ENCODE measurements around the gene MAPKAP1. TPM values are rescaled to one million over a fixed set of nuclear protein-coding genes. Genes with fewer than 3 reads are reported as not detected.

MAPKAP1 gene
- total and polyA plus RNA-seq, 4 donors, result 32.2 to 58.4 (median 56.1) TPM

DNA sequence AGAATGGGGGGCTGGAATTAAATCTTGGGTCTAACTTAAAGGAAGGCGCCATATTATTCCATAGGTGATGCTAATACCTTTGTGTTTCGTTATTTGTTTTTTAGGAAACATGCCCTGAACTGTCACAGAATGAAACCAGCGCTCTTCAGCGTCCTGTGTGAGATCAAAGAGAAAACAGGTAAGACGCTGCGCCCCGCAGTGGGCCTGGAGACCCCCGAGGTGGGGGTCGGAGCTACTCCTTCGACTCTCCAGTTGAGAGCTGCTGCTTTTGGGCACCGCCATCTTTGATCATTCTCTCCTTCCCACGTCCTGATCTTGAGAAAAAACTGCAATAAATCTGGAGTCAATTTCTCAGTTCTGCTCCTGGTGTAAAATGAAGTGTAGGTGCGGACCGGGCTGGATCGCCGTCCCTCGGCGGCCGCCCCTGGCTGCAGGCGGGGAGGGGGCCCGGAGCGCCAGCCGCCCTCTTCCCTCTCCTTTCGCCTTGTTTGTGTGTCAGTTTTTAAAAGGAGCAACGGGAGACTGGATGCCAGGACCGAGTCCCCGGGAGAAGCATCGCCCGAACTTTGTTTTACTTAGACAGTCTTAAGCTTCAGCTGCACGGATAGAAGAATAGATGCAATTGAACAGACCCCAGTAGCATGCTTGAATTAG lies 41.6 kb upstream of the MAPKAP1 start:
- no peaks in the 10 kb centered on the region for H3K27me3 ChIP-seq (ENCODE audit: control insufficient read depth in 1 of 2, insufficient read depth in 2 of 2, low read length in 1 of 2)
- DNase-seq, result peak in 1 of 2 donors; percentile 46
- peak overlapping the region; percentile 93 to 99 for H3K4me3 ChIP-seq (ENCODE audit: low read length in 2 of 2)
- H3K27ac ChIP-seq (ENCODE audit: low read depth in 1 of 2, low read length in 2 of 2), result no peak overlapping the region
- no peaks in the 10 kb centered on the region for H3K9me3 ChIP-seq (ENCODE audit: control insufficient read depth, low read length)
- no peaks in the 10 kb centered on the region for H3K4me1 ChIP-seq (ENCODE audit: control insufficient read depth in 1 of 2, insufficient read depth in 2 of 2, low read length in 2 of 2)
- no peak for ATAC-seq (ENCODE audit: low FRiP score)
- no peaks in the 10 kb centered on the region for H3K36me3 ChIP-seq (ENCODE audit: control insufficient read depth in 1 of 2, insufficient read depth in 2 of 2, low read length in 1 of 2)
- WGBS, 2 donors, result 21% methylated on average over 30 of the region's 30 CpGs
- intact Hi-C loops (cut with DNase I), result loop anchor here (5.0 kb wide), 3 partner anchors 41 to 976 kb away; partner anchors contain the start of genes MAPKAP1 (in 2 of the 2) and NR6A1 (in 1 of the 2)

GRCh38 chr9:125747765-125748445 lies 40.9 kb upstream of the MAPKAP1 start:
- Histone ChIP-seq H3K9me3 (ENCODE audit: control insufficient read depth, low read length) (no peaks in the 10 kb centered on the region), H3K27ac (ENCODE audit: low read depth in 1 of 2, low read length in 2 of 2) (peak overlapping the region in 1 of 2 donors; percentile 38), H3K4me3 (ENCODE audit: low read length in 2 of 2) (peak overlapping the region; percentile 93 to 99), H3K4me1 (ENCODE audit: control insufficient read depth in 1 of 2, insufficient read depth in 2 of 2, low read length in 2 of 2) (no peaks in the 10 kb centered on the region), H3K27me3 (ENCODE audit: control insufficient read depth in 1 of 2, insufficient read depth in 2 of 2, low read length in 1 of 2) (no peaks in the 10 kb centered on the region), H3K36me3 (ENCODE audit: control insufficient read depth in 1 of 2, insufficient read depth in 2 of 2, low read length in 1 of 2) (no peaks in the 10 kb centered on the region)
- 0% methylated on average over 48 to 88 of the region's 88 CpGs for WGBS, 2 donors
- peak; percentile 70 to 86 for DNase-seq
- ATAC-seq (ENCODE audit: low FRiP score), result no peak
- intact Hi-C loops (cut with DNase I), result loop anchor here (5.0 kb wide), 3 partner anchors 41 to 976 kb away; partner anchors contain the start of genes MAPKAP1 (in 2 of the 2) and NR6A1 (in 1 of the 2)

GRCh38 chr9:125747053-125747764 lies 40.2 kb upstream of the MAPKAP1 start, which contains the start of gene PBX3:
PBX3 (plus strand) TSS chr9:125747373.
- DNase-seq, result peak; percentile 62 to 87
- Histone ChIP-seq H3K27me3 (ENCODE audit: control insufficient read depth in 1 of 2, insufficient read depth in 2 of 2, low read length in 1 of 2) (no peaks in the 10 kb centered on the region), H3K9me3 (ENCODE audit: control insufficient read depth, low read length) (no peaks in the 10 kb centered on the region), H3K36me3 (ENCODE audit: control insufficient read depth in 1 of 2, insufficient read depth in 2 of 2, low read length in 1 of 2) (no peaks in the 10 kb centered on the region), H3K4me1 (ENCODE audit: control insufficient read depth in 1 of 2, insufficient read depth in 2 of 2, low read length in 2 of 2) (no peaks in the 10 kb centered on the region), H3K4me3 (ENCODE audit: low read length in 2 of 2) (peak within 1 kb of the TSS; percentile 93 to 99), H3K27ac (ENCODE audit: low read depth in 1 of 2, low read length in 2 of 2) (peak within 1 kb of the TSS; percentile 76 to 78)
- intact Hi-C loops (cut with DNase I), result loop anchor here (5.0 kb wide), 3 partner anchors 40 to 975 kb away; partner anchors contain the start of genes MAPKAP1 (in 2 of the 2) and NR6A1 (in 1 of the 2)
- peak; percentile 4 for ATAC-seq (ENCODE audit: low FRiP score)
- WGBS, 2 donors, result 1% methylated on average over 27 to 107 of the region's 107 CpGs

DNA sequence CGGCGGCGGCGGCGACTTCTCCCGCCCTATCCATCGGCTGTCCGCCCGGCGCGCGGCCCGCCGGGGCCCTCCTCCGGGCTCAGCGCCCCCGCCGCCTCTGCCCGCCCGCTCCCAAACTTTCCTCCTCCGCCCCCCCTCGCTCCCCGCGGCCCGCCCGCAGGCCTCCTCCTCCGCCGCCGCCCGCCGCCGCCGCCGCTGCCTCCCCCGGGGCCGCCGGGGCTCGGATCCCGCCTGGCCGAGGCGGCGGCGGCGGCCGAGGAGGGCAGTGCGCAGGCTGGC lies 39.7 kb upstream of the MAPKAP1 start:
- no peaks in the 10 kb centered on the region for H3K4me1 ChIP-seq (ENCODE audit: control insufficient read depth in 1 of 2, insufficient read depth in 2 of 2, low read length in 2 of 2)
- no peaks in the 10 kb centered on the region for H3K9me3 ChIP-seq (ENCODE audit: control insufficient read depth, low read length)
- no peak for DNase-seq
- 1 to 3% methylated on average over 6 to 46 of the region's 46 CpGs for WGBS, 2 donors
- peak overlapping the region; percentile 15 to 76 for H3K27ac ChIP-seq (ENCODE audit: low read depth in 1 of 2, low read length in 2 of 2)
- intact Hi-C loops (cut with DNase I), result loop anchor here (5.0 kb wide), 3 partner anchors 39 to 974 kb away; partner anchors contain the start of genes MAPKAP1 (in 2 of the 2) and NR6A1 (in 1 of the 2)
- H3K27me3 ChIP-seq (ENCODE audit: control insufficient read depth in 1 of 2, insufficient read depth in 2 of 2, low read length in 1 of 2), result no peaks in the 10 kb centered on the region
- ATAC-seq (ENCODE audit: low FRiP score), result no peak
- no peaks in the 10 kb centered on the region for H3K36me3 ChIP-seq (ENCODE audit: control insufficient read depth in 1 of 2, insufficient read depth in 2 of 2, low read length in 1 of 2)
- H3K4me3 ChIP-seq (ENCODE audit: low read length in 2 of 2), result peak overlapping the region; percentile 93 to 99

DNA sequence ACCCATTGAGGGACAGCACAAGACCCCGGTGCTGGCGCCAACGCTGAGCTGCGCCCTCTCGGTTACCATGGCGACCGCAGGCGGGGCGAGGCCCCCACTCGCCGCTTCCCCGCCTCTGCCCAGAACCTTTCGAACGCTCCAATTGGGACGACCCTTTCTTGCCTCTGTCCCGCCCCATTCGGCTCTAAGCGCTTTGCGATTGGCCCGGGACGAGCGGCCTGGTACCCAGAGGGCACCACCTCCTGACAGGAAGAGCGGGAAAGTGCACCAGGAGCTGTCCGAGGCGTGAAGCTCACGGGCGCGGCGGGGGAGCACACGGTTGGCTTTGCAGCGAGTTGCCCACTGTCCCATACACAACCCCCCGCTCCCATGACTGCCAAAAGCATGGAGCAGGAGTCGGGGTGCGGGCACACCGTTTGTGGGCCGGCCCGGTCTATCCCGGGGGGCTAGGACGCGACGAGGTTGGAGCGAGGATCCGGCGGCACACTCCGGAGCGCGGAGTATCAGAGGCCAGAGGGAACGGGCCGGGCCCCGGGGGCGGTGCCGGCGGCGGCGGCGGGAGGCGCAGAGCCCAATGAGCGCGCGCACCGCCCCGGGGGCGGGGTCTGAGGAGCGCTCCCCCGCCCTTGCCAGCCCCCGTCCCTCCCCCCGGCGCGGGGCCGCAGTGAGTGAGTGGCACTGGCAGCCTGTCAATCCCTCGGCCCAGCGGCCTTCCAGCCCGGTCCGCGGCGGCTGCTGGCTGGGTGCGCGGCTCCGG lies 39.2 kb upstream of the MAPKAP1 start:
- peak overlapping the region; percentile 76 to 78 for H3K27ac ChIP-seq (ENCODE audit: low read depth in 1 of 2, low read length in 2 of 2)
- H3K9me3 ChIP-seq (ENCODE audit: control insufficient read depth, low read length), result no peaks in the 10 kb centered on the region
- intact Hi-C loops (cut with DNase I), result loop anchor here (5.0 kb wide), 3 partner anchors 39 to 974 kb away; partner anchors contain the start of genes MAPKAP1 (in 2 of the 2) and NR6A1 (in 1 of the 2)
- WGBS, 2 donors, result 0 to 1% methylated on average over 47 to 79 of the region's 79 CpGs
- DNase-seq (peak; percentile 96 to 98), ATAC-seq (ENCODE audit: low FRiP score) (peak; percentile 95)
- H3K36me3 ChIP-seq (ENCODE audit: control insufficient read depth in 1 of 2, insufficient read depth in 2 of 2, low read length in 1 of 2), result no peaks in the 10 kb centered on the region
- peak overlapping the region; percentile 93 to 99 for H3K4me3 ChIP-seq (ENCODE audit: low read length in 2 of 2)
- H3K4me1 ChIP-seq (ENCODE audit: control insufficient read depth in 1 of 2, insufficient read depth in 2 of 2, low read length in 2 of 2), result no peaks in the 10 kb centered on the region
- no peaks in the 10 kb centered on the region for H3K27me3 ChIP-seq (ENCODE audit: control insufficient read depth in 1 of 2, insufficient read depth in 2 of 2, low read length in 1 of 2)

- Histone ChIP-seq H3K9me3 (ENCODE audit: control insufficient read depth, low read length) (no peaks in the 10 kb centered on the region), H3K4me1 (ENCODE audit: control insufficient read depth in 1 of 2, insufficient read depth in 2 of 2, low read length in 2 of 2) (no peaks in the 10 kb centered on the region), H3K27me3 (ENCODE audit: control insufficient read depth in 1 of 2, insufficient read depth in 2 of 2, low read length in 1 of 2) (no peaks in the 10 kb centered on the region), H3K4me3 (ENCODE audit: low read length in 2 of 2) (no peak overlapping the region), H3K27ac (ENCODE audit: low read depth in 1 of 2, low read length in 2 of 2) (no peak overlapping the region), H3K36me3 (ENCODE audit: control insufficient read depth in 1 of 2, insufficient read depth in 2 of 2, low read length in 1 of 2) (no peaks in the 10 kb centered on the region)
- 35 to 39% methylated on average over 6 of the region's 6 CpGs for WGBS, 2 donors
- no peak for DNase-seq
- intact Hi-C loops (cut with DNase I), result loop anchor here (5.0 kb wide), 3 partner anchors 38 to 973 kb away; partner anchors contain the start of genes MAPKAP1 (in 2 of the 2) and NR6A1 (in 1 of the 2)
- no peak for ATAC-seq (ENCODE audit: low FRiP score)
These were observed 38.6 kb upstream of the MAPKAP1 start for GRCh38 chr9:125745682-125746016.

GRCh38 chr9:125745018-125745417 lies 38.0 kb upstream of the MAPKAP1 start:
- intact Hi-C loops (cut with DNase I), result loop anchor here (5.0 kb wide), 3 partner anchors 38 to 973 kb away; partner anchors contain the start of genes MAPKAP1 (in 2 of the 2) and NR6A1 (in 1 of the 2)
- Histone ChIP-seq H3K4me3 (ENCODE audit: low read length in 2 of 2) (no peak overlapping the region), H3K27me3 (ENCODE audit: control insufficient read depth in 1 of 2, insufficient read depth in 2 of 2, low read length in 1 of 2) (no peaks in the 10 kb centered on the region), H3K4me1 (ENCODE audit: control insufficient read depth in 1 of 2, insufficient read depth in 2 of 2, low read length in 2 of 2) (no peaks in the 10 kb centered on the region), H3K27ac (ENCODE audit: low read depth in 1 of 2, low read length in 2 of 2) (no peak overlapping the region), H3K36me3 (ENCODE audit: control insufficient read depth in 1 of 2, insufficient read depth in 2 of 2, low read length in 1 of 2) (no peaks in the 10 kb centered on the region), H3K9me3 (ENCODE audit: control insufficient read depth, low read length) (no peaks in the 10 kb centered on the region)
- DNase-seq, result no peak
- 4 to 6% methylated on average over 1 of the region's 1 CpG for WGBS, 2 donors
- ATAC-seq (ENCODE audit: low FRiP score), result no peak

GRCh38 chr9:125744616-125745015 lies 37.6 kb upstream of the MAPKAP1 start:
- Histone ChIP-seq H3K27ac (ENCODE audit: low read depth in 1 of 2, low read length in 2 of 2) (no peak overlapping the region), H3K4me1 (ENCODE audit: control insufficient read depth in 1 of 2, insufficient read depth in 2 of 2, low read length in 2 of 2) (no peaks in the 10 kb centered on the region), H3K36me3 (ENCODE audit: control insufficient read depth in 1 of 2, insufficient read depth in 2 of 2, low read length in 1 of 2) (no peaks in the 10 kb centered on the region), H3K4me3 (ENCODE audit: low read length in 2 of 2) (no peak overlapping the region), H3K9me3 (ENCODE audit: control insufficient read depth, low read length) (no peaks in the 10 kb centered on the region), H3K27me3 (ENCODE audit: control insufficient read depth in 1 of 2, insufficient read depth in 2 of 2, low read length in 1 of 2) (no peaks in the 10 kb centered on the region)
- DNase-seq (no peak), ATAC-seq (ENCODE audit: low FRiP score) (no peak)
- intact Hi-C loops (cut with DNase I), result loop anchor here (5.0 kb wide), 3 partner anchors 37 to 972 kb away; partner anchors contain the start of genes MAPKAP1 (in 2 of the 2) and NR6A1 (in 1 of the 2)
- WGBS, 2 donors, result 94 to 98% methylated on average over 5 of the region's 5 CpGs

Data from aorta (tissue), 5 donors.